H9 (cell line): Measurements from ENCODE around the gene TTF2. TPM values are rescaled to one million over a fixed set of nuclear protein-coding genes. Genes with fewer than 3 reads are reported as not detected.

Experiments
- DNase-seq: peaks from one replicate; pipeline ENCODE4 v3.0.0-alpha.2; 2017
- H2AFZ ChIP-seq: one replicate; pipeline ENCODE4 v1.6.1; 2013; ENCODE audit warnings: mild to moderate bottlenecking, low read length, control low read depth, moderate library complexity
- H2AK5ac ChIP-seq: 2 replicates; pipeline ENCODE4 v1.6.1; 2013; ENCODE audit warnings: low read length, control low read depth, mixed read lengths; ENCODE audit not compliant: insufficient read length
- H2BK120ac ChIP-seq: one replicate; pipeline ENCODE4 v1.6.1; 2013; ENCODE audit warnings: low read depth, mild to moderate bottlenecking, low read length, control low read depth, inconsistent platforms; ENCODE audit not compliant: poor library complexity, severe bottlenecking
- H2BK12ac ChIP-seq: 2 replicates; pipeline ENCODE4 v1.6.1; 2013; ENCODE audit warnings: low read length, control low read depth, mixed read lengths, low read depth; ENCODE audit not compliant: insufficient read length
- H2BK15ac ChIP-seq: 2 replicates; pipeline ENCODE4 v1.6.1; 2013; ENCODE audit warnings: low read depth, low read length, control low read depth
- H2BK20ac ChIP-seq: one replicate; pipeline ENCODE4 v1.6.1; 2013; ENCODE audit warnings: low read depth, mild to moderate bottlenecking, low read length, control low read depth, inconsistent platforms; ENCODE audit not compliant: poor library complexity, severe bottlenecking
- H2BK5ac ChIP-seq: 2 replicates; pipeline ENCODE4 v1.6.1; 2013; ENCODE audit warnings: low read length, control low read depth, mixed read lengths; ENCODE audit not compliant: insufficient read length
- H3K14ac ChIP-seq: 2 replicates; pipeline ENCODE4 v1.6.1; 2013; ENCODE audit warnings: low read length, control low read depth; ENCODE audit not compliant: insufficient read depth
- H3K18ac ChIP-seq: 2 replicates; pipeline ENCODE4 v1.6.1; 2013; ENCODE audit warnings: low read depth, mild to moderate bottlenecking, mixed read lengths, low read length, control low read depth; ENCODE audit not compliant: insufficient read length
- H3K23ac ChIP-seq: 2 replicates; pipeline ENCODE4 v1.6.1; 2013; ENCODE audit warnings: low read length, control low read depth, mixed read lengths, low read depth; ENCODE audit not compliant: insufficient read length
- H3K23me2 ChIP-seq: 2 replicates; pipeline ENCODE4 v1.6.1; 2013; ENCODE audit warnings: low read depth, mild to moderate bottlenecking, mixed read lengths, low read length, control low read depth; ENCODE audit not compliant: insufficient read length, poor library complexity, severe bottlenecking
- H3K27ac ChIP-seq: 2 replicates; pipeline ENCODE4 v1.5.1; 2013; ENCODE audit warnings: low read length, control low read depth, mixed read lengths, low read depth; ENCODE audit not compliant: insufficient read length
- H3K27me3 ChIP-seq: 2 replicates; pipeline ENCODE4 v1.6.1; 2013; ENCODE audit warnings: low read length, control low read depth, inconsistent platforms; ENCODE audit not compliant: insufficient read depth
- H3K4ac ChIP-seq: 2 replicates; pipeline ENCODE4 v1.6.1; 2013; ENCODE audit warnings: low read depth, mild to moderate bottlenecking, control low read depth, inconsistent platforms, low read length, moderate library complexity
- H3K4me1 ChIP-seq: 2 replicates; pipeline ENCODE4 v1.6.1; 2013; ENCODE audit warnings: low read length, control low read depth, inconsistent platforms; ENCODE audit not compliant: insufficient read depth
- H3K4me2 ChIP-seq: 2 replicates; pipeline ENCODE4 v1.6.1; 2013; ENCODE audit warnings: low read length, control low read depth, mixed read lengths; ENCODE audit not compliant: insufficient read length, insufficient read depth
- H3K56ac ChIP-seq: 2 replicates; pipeline ENCODE4 v1.6.1; 2013; ENCODE audit warnings: low read depth, mild to moderate bottlenecking, mixed read lengths, low read length, control low read depth; ENCODE audit not compliant: insufficient read length
- H3K79me1 ChIP-seq: 2 replicates; pipeline ENCODE4 v1.6.1; 2013; ENCODE audit warnings: low read depth, mild to moderate bottlenecking, moderate library complexity, low read length, control low read depth, inconsistent platforms; ENCODE audit not compliant: insufficient read depth, poor library complexity, severe bottlenecking
- H3K79me2 ChIP-seq: 2 replicates; pipeline ENCODE4 v1.6.1; 2013; ENCODE audit warnings: low read length, control low read depth, inconsistent platforms; ENCODE audit not compliant: insufficient read depth
- H3K9ac ChIP-seq: 2 replicates; pipeline ENCODE4 v1.6.1; 2013; ENCODE audit warnings: low read length, control low read depth, mixed read lengths; ENCODE audit not compliant: insufficient read length; ENCODE audit errors: extremely low read depth
- H3K9me3 ChIP-seq: one replicate; pipeline ENCODE4 v1.6.1; 2013; ENCODE audit warnings: low read depth, low read length, inconsistent platforms; ENCODE audit not compliant: control insufficient read depth
- H3T11ph ChIP-seq: one replicate; pipeline ENCODE4 v1.6.1; 2013; ENCODE audit warnings: mild to moderate bottlenecking, low read length, control low read depth, inconsistent platforms
- H4K20me1 ChIP-seq: one replicate; pipeline ENCODE4 v1.6.1; 2013; ENCODE audit not compliant: control insufficient read depth, insufficient read length, insufficient read depth
- H4K5ac ChIP-seq: 2 replicates; pipeline ENCODE4 v1.6.1; 2013; ENCODE audit warnings: low read depth, mild to moderate bottlenecking, mixed read lengths, low read length, control low read depth; ENCODE audit not compliant: insufficient read length
- H4K8ac ChIP-seq: replicated peaks from 2 replicates; pipeline ENCODE4 v1.6.1; 2013; ENCODE audit warnings: low read length, control low read depth, mixed read lengths, low read depth; ENCODE audit not compliant: insufficient read length
- H4K91ac ChIP-seq: 2 replicates; pipeline ENCODE4 v1.6.1; 2013; ENCODE audit warnings: low read depth, mild to moderate bottlenecking, moderate library complexity, mixed read lengths, low read length, control low read depth; ENCODE audit not compliant: insufficient read length
- H3K27ac Mint-ChIP-seq, 3 experiments: 2 replicates in 2 of 3; 3 replicates in 1 of 3; pipeline ENCODE4 v1.8.0; 2020 to 2021; ENCODE audit warnings: mixed read lengths in 3 of 3, mild to moderate bottlenecking in 1 of 3, moderate library complexity in 1 of 3
- H3K27me3 Mint-ChIP-seq: 2 replicates; pipeline ENCODE4 v1.8.0; 2021; ENCODE audit warnings: low read depth, mild to moderate bottlenecking, moderate library complexity, mixed read lengths
- H3K36me3 Mint-ChIP-seq, 3 experiments: 2 replicates in 2 of 3; 3 replicates in 1 of 3; pipeline ENCODE4 v1.8.0; 2020 to 2021; ENCODE audit warnings: low read depth in 3 of 3, mixed read lengths in 3 of 3; ENCODE audit not compliant: insufficient read depth in 1 of 3
- H3K4me1 Mint-ChIP-seq, 2 experiments: 2 replicates each; pipeline ENCODE4 v1.8.0; 2020; ENCODE audit warnings: mixed read lengths in 2 of 2
- H3K4me3 Mint-ChIP-seq, 2 experiments: 2 replicates in 1 of 2; 3 replicates in 1 of 2; pipeline ENCODE4 v1.8.0; 2020 to 2021; ENCODE audit warnings: mild to moderate bottlenecking in 2 of 2, mixed read lengths in 2 of 2, moderate library complexity in 1 of 2
- H3K9me3 Mint-ChIP-seq, 2 experiments: 2 replicates in 1 of 2; 3 replicates in 1 of 2; pipeline ENCODE4 v1.8.0; 2020; ENCODE audit warnings: mild to moderate bottlenecking in 2 of 2, mixed read lengths in 2 of 2, moderate library complexity in 1 of 2
- CTCF ChIP-seq: fragments of 200-600 bp; sonication (generic); conservative IDR thresholded peaks from 3 replicates; pipeline ENCODE4 v1.8.0; 2021; ENCODE audit warnings: antibody characterized with exemption, mild to moderate bottlenecking
- WGBS: extraction: QIAGEN DNeasy Blood & Tissue Kit; methylation state at CpG from one replicate; pipeline ENCODE4 v1.1.7; 2013; ENCODE audit warnings: missing lambda C conversion rate, low lambda C conversion rate, mixed read lengths; ENCODE audit not compliant: insufficient read length; ENCODE audit errors: extremely low coverage; 5-methylcytosine and 5-hydroxymethylcytosine counted together
- total RNA-seq: library from RNA; stranded (reverse); gene quantifications from 2 replicates; pipeline ENCODE4 v1.2.1, GENCODE V29; 2021

TTF2 gene
- total RNA-seq, 1 experiment from 2014 or later, result 86.4 TPM

GRCh38 chr1:117147856-117148588 is 87.9 kb downstream of the TTF2 start:
- Histone ChIP-seq H4K5ac (no peak overlapping the region), H2BK5ac (no peak overlapping the region), H3K18ac (no peak overlapping the region), H3K79me1 (no peaks in the 10 kb centered on the region), H2AFZ (no peak overlapping the region), H3K27me3 (no peaks in the 10 kb centered on the region), H3K14ac (no peak overlapping the region), H3K4ac (no peak overlapping the region), H2AK5ac (no peak overlapping the region), H3K79me2 (no peaks in the 10 kb centered on the region), H3K27ac (no peak overlapping the region), H2BK15ac (no peak overlapping the region), H4K20me1 (no peaks in the 10 kb centered on the region), H2BK120ac (no peak overlapping the region), H3K9ac (no peak overlapping the region), H4K8ac (no peak overlapping the region), H3K56ac (no peak overlapping the region), H2BK12ac (no peak overlapping the region), H3K4me2 (no peak overlapping the region), H3K23ac (no peak overlapping the region), H3T11ph (no peak overlapping the region), H4K91ac (no peak overlapping the region), H3K4me1 (peaks cover 3% of the 10 kb centered on the region; the same call in 1 of the 2 replicates), H3K23me2 (no peaks in the 10 kb centered on the region), H3K9me3 (no peaks in the 10 kb centered on the region), H2BK20ac (no peak overlapping the region)
- H3K4me3 Mint-ChIP-seq, result no peak overlapping the region
- WGBS, result no CpG with 5 or more reads among the region's 5 CpGs
- no peak for TF ChIP-seq CTCF
- no peak for DNase-seq
- peaks cover 21 to 24% of the 10 kb centered on the region in 2 experiments for H3K4me1 Mint-ChIP-seq
- peaks cover 5 to 14% (median 11%) of the 10 kb centered on the region in 3 experiments; a peak in 6 of 7 replicates for H3K36me3 Mint-ChIP-seq
- H3K27me3 Mint-ChIP-seq, result no peaks in the 10 kb centered on the region
- H3K27ac Mint-ChIP-seq, result no peak overlapping the region
- H3K9me3 Mint-ChIP-seq, result peaks cover 8 to 9% of the 10 kb centered on the region in 2 experiments; a peak in 4 of 5 replicates
